Measurements from ENCODE around the gene ANXA1.

Gene ANXA1

GRCh38 chr9:73216100-73216499, 64.4 kb downstream of the ANXA1 start:
- DNase-seq, result no peak
